Upper lobe of left lung (tissue), 6 donors: ENCODE data around the gene DDX31. TPM values are rescaled to one million over a fixed set of nuclear protein-coding genes. Genes with fewer than 3 reads are reported as not detected.

Source experiments
- ATAC-seq, 2 donors: fragments of 200-7000 bp; cut with Tn5 transposase; one replicate each; pipeline ENCODE4 v1.9.1; 2022; ENCODE audit warnings: mild to moderate bottlenecking in 2 of 2, moderate library complexity in 2 of 2; ENCODE audit not compliant: low FRiP score in 2 of 2
- DNase-seq, 2 donors: peaks; one replicate each; pipeline ENCODE4 v3.0.0-alpha.2; 2019 to 2020
- H3K27ac ChIP-seq, 4 donors: fragments of 200-600 bp; sonication (generic); one replicate each; pipeline ENCODE4 v1.5.1; 2016 to 2019
- H3K27me3 ChIP-seq, 4 donors: fragments of 200-600 bp; sonication (generic); one replicate each; pipeline ENCODE4 v1.5.1; 2017 to 2019
- H3K36me3 ChIP-seq, 4 donors: fragments of 200-600 bp; sonication (generic); one replicate each; pipeline ENCODE4 v1.5.1; 2016 to 2019
- H3K4me1 ChIP-seq, 4 donors: fragments of 200-600 bp; sonication (generic); one replicate each; pipeline ENCODE4 v1.5.1; 2018 to 2019
- H3K4me3 ChIP-seq, 4 donors: fragments of 200-600 bp; sonication (generic); one replicate each; pipeline ENCODE4 v1.5.1; 2017 to 2019; ENCODE audit warnings: mild to moderate bottlenecking in 2 of 4, moderate library complexity in 1 of 4
- H3K9me3 ChIP-seq, 4 donors: fragments of 200-600 bp; sonication (generic); one replicate each; pipeline ENCODE4 v1.5.1; 2018 to 2019
- CTCF ChIP-seq, 6 experiments: fragments of 450-650 bp in 4 of 6; fragments of 200-600 bp in 2 of 6; sonication (generic) in 2 of 6; IDR thresholded peaks; one replicate each; pipeline ENCODE4 v1.5.1; 2016 to 2019; ENCODE audit warnings: antibody characterized with exemption in 6 of 6
- EP300 ChIP-seq, 4 donors: sonication (generic); formaldehyde crosslinking; IDR thresholded peaks; one replicate each; pipeline ENCODE4 v1.5.1; 2017; ENCODE audit warnings: antibody characterized with exemption in 4 of 4, control low read depth in 2 of 4
- POLR2A ChIP-seq, 4 donors: fragments of 450-650 bp; IDR thresholded peaks; one replicate each; pipeline ENCODE4 v1.5.1; 2016 to 2017; ENCODE audit warnings: antibody characterized with exemption in 4 of 4, mild to moderate bottlenecking in 2 of 4
- POLR2AphosphoS5 ChIP-seq, 2 donors: sonication (generic); formaldehyde crosslinking; IDR thresholded peaks; one replicate each; pipeline ENCODE4 v1.5.1; 2017; ENCODE audit warnings: antibody characterized with exemption in 2 of 2
- whole genome bisulfite sequencing, 2 donors: methylation state at CpG; one replicate each; pipeline ENCODE4 v1.1.5; 2017 to 2018; 5-methylcytosine and 5-hydroxymethylcytosine counted together
- total RNA-seq, 6 donors: library from RNA; depleted of rRNA in 4 of 6; stranded (reverse); fragments of >200 nt in 4 of 6; gene quantifications; one replicate each; pipeline versions ENCODE4 v1.1.0 to v1.2.1, GENCODE V29; 2016 to 2021
- donor health status: DM: no; HTN: no; CAD: no; lungs with moderate emphysema.
- donor health status: DM: no; HTN: yes; CAD: no; lungs with severe emphysema.

Gene DDX31
- total RNA-seq, 6 donors from 2014 or later, result 13.5 to 22.1 (median 18.8) TPM

GRCh38 chr9:132710333-132710732 lies 40.5 kb upstream of the DDX31 start:
- no peaks in the 10 kb centered on the region for H3K9me3 ChIP-seq
- no peak for TF ChIP-seq EP300 (IDR thresholded peaks at IDR 0.05)
- no peak for TF ChIP-seq CTCF (IDR thresholded peaks at IDR 0.05)
- TF ChIP-seq POLR2A (IDR thresholded peaks at IDR 0.05), result no peak
- no peak for TF ChIP-seq POLR2AphosphoS5 (IDR thresholded peaks at IDR 0.05)
- WGBS, 2 donors, result 75 to 87% methylated on average over 6 of the region's 6 CpGs
- no peak overlapping the region for H3K4me3 ChIP-seq
- no peaks in the 10 kb centered on the region for H3K36me3 ChIP-seq
- H3K4me1 ChIP-seq, result no peaks in the 10 kb centered on the region
- no peak for DNase-seq
- no peak overlapping the region for H3K27ac ChIP-seq
- ATAC-seq, result no peak
- no peaks in the 10 kb centered on the region for H3K27me3 ChIP-seq

- H3K9me3 ChIP-seq, result no peaks in the 10 kb centered on the region
- H3K4me1 ChIP-seq, result peaks cover 0 to 3% (median 0%) of the 10 kb centered on the region in 4 donors
- TF ChIP-seq POLR2A (IDR thresholded peaks at IDR 0.05) (no peak), EP300 (IDR thresholded peaks at IDR 0.05) (no peak), POLR2AphosphoS5 (IDR thresholded peaks at IDR 0.05) (no peak), CTCF (IDR thresholded peaks at IDR 0.05) (no peak)
- WGBS, 2 donors, result 90 to 91% methylated on average over 21 to 23 of the region's 23 CpGs
- peak in 1 of 2 donors; percentile 50 for DNase-seq
- ATAC-seq, result peak in 1 of 2 donors; percentile 30
- H3K36me3 ChIP-seq, result no peaks in the 10 kb centered on the region
- no peak overlapping the region for H3K27ac ChIP-seq
- H3K27me3 ChIP-seq, result no peaks in the 10 kb centered on the region
- H3K4me3 ChIP-seq, result no peak overlapping the region
Observed at GRCh38 chr9:132708769-132709430, 39.1 kb upstream of the DDX31 start.

- Histone ChIP-seq H3K4me1 (peaks cover 0 to 5% (median 0%) of the 10 kb centered on the region in 4 donors), H3K9me3 (no peaks in the 10 kb centered on the region), H3K27ac (no peak overlapping the region), H3K4me3 (no peak overlapping the region), H3K36me3 (no peaks in the 10 kb centered on the region), H3K27me3 (no peaks in the 10 kb centered on the region)
- ATAC-seq, result no peak
- TF ChIP-seq EP300 (IDR thresholded peaks at IDR 0.05) (no peak), POLR2A (IDR thresholded peaks at IDR 0.05) (no peak), POLR2AphosphoS5 (IDR thresholded peaks at IDR 0.05) (no peak), CTCF (IDR thresholded peaks at IDR 0.05) (no peak)
- WGBS, 2 donors, result 81 to 88% methylated on average over 5 to 8 of the region's 8 CpGs
- DNase-seq, result no peak
Observed at GRCh38 chr9:132708239-132708638, 38.5 kb upstream of the DDX31 start.

GRCh38 chr9:132703336-132703735 lies 33.6 kb upstream of the DDX31 start:
- no peak for DNase-seq

More at GRCh38 chr9:132703336-132703735, 33.6 kb upstream of the DDX31 start:
- peak; percentile 41 to 85 for ATAC-seq
- H3K9me3 ChIP-seq, result peaks cover 0 to 3% (median 0%) of the 10 kb centered on the region in 4 donors
- H3K27ac ChIP-seq, result peak overlapping the region in 2 of 4 donors; percentile 18 to 23
- H3K36me3 ChIP-seq, result no peaks in the 10 kb centered on the region
- WGBS, 2 donors, result 13 to 41% methylated on average over 2 of the region's 2 CpGs
- H3K4me3 ChIP-seq, result no peak overlapping the region
- TF ChIP-seq CTCF (IDR thresholded peaks at IDR 0.05), result no peak
- no peak for TF ChIP-seq POLR2AphosphoS5 (IDR thresholded peaks at IDR 0.05)
- no peak for TF ChIP-seq POLR2A (IDR thresholded peaks at IDR 0.05)
- peak in 1 of 4 donors; percentile 87 for TF ChIP-seq EP300 (IDR thresholded peaks at IDR 0.05)
- no peaks in the 10 kb centered on the region for H3K27me3 ChIP-seq
- peaks cover 0 to 12% (median 0%) of the 10 kb centered on the region in 4 donors for H3K4me1 ChIP-seq
